Keratinocyte (primary cell): ENCODE measurements around the gene CLEC16A. TPM values are rescaled to one million over a fixed set of nuclear protein-coding genes. Genes with fewer than 3 reads are reported as not detected.

ENCODE experiments used
- DNase-seq: peaks from one replicate; pipeline ENCODE4 v3.0.0-alpha.2; 2011; ENCODE audit warnings: low read depth, missing footprints, low spot score
- FAIRE-seq: peaks from 2 replicates; lab custom pipeline; 2011; peaks lifted over from hg19 to GRCh38; lab: Jason Lieb, UNC
- H2AFZ ChIP-seq: 2 replicates; pipeline ENCODE4 v1.6.0; 2012; ENCODE audit warnings: low read length, control low read depth, inconsistent platforms; ENCODE audit not compliant: control insufficient read depth
- H3K27ac ChIP-seq: 2 replicates; pipeline ENCODE4 v1.5.1; 2011; ENCODE audit warnings: low read length; ENCODE audit not compliant: control insufficient read depth, insufficient read depth
- H3K27me3 ChIP-seq: 3 replicates; pipeline ENCODE4 v1.6.0; 2011; ENCODE audit warnings: low read length; ENCODE audit not compliant: control insufficient read depth, insufficient read depth; ENCODE audit errors: extremely low read depth
- H3K36me3 ChIP-seq, 2 experiments: 2 replicates in 1 of 2; 3 replicates in 1 of 2; pipeline ENCODE4 v1.5.1; 2011; ENCODE audit warnings: low read length in 2 of 2, mild to moderate bottlenecking in 1 of 2; ENCODE audit not compliant: control insufficient read depth in 2 of 2, insufficient read depth in 2 of 2; ENCODE audit errors: extremely low read depth in 1 of 2
- H3K4me1 ChIP-seq: 3 replicates; pipeline ENCODE4 v1.5.1; 2011; ENCODE audit warnings: low read length; ENCODE audit not compliant: control insufficient read depth, insufficient read depth; ENCODE audit errors: extremely low read depth
- H3K4me2 ChIP-seq: 3 replicates; pipeline ENCODE4 v1.6.0; 2011; ENCODE audit warnings: low read depth, low read length; ENCODE audit not compliant: control insufficient read depth, insufficient read depth; ENCODE audit errors: extremely low read depth
- H3K4me3 ChIP-seq, 3 experiments: fragments of 200-600 bp in 1 of 3; sonication (generic) in 1 of 3; 2 replicates in 2 of 3; 3 replicates in 1 of 3; pipeline ENCODE4 v1.5.1; 2011 to 2016; ENCODE audit warnings: low read length in 3 of 3, mild to moderate bottlenecking in 3 of 3, control low read depth in 2 of 3, inconsistent platforms in 1 of 3, low read depth in 1 of 3, mixed read lengths in 1 of 3, mixed run types in 1 of 3, moderate library complexity in 1 of 3; ENCODE audit not compliant: control insufficient read depth in 2 of 3, insufficient read depth in 2 of 3; ENCODE audit errors: extremely low read depth in 1 of 3
- H3K79me2 ChIP-seq: 2 replicates; pipeline ENCODE4 v1.6.0; 2012; ENCODE audit warnings: low read length; ENCODE audit not compliant: control insufficient read depth, insufficient read depth
- H3K9ac ChIP-seq: 3 replicates; pipeline ENCODE4 v1.6.0; 2011; ENCODE audit warnings: low read length; ENCODE audit not compliant: control insufficient read depth, insufficient read depth; ENCODE audit errors: extremely low read depth
- H3K9me1 ChIP-seq: 3 replicates; pipeline ENCODE4 v1.6.0; 2011; ENCODE audit warnings: low read length; ENCODE audit not compliant: control insufficient read depth, insufficient read depth; ENCODE audit errors: extremely low read depth
- H3K9me3 ChIP-seq: 2 replicates; pipeline ENCODE4 v1.5.1; 2012; ENCODE audit warnings: low read depth, low read length; ENCODE audit not compliant: control insufficient read depth
- H4K20me1 ChIP-seq: 3 replicates; pipeline ENCODE4 v1.6.0; 2011; ENCODE audit warnings: low read length; ENCODE audit not compliant: control insufficient read depth, insufficient read depth; ENCODE audit errors: extremely low read depth
- EZH2 ChIP-seq: IDR thresholded peaks from one replicate; pipeline ENCODE4 v1.6.1; 2012; ENCODE audit warnings: inconsistent platforms, mild to moderate bottlenecking, low read length, moderate library complexity
- dilution Hi-C: fragments of 300-500 bp; cut with MboI; formaldehyde crosslinking; loops from one replicate; pipeline ENCODE4 v1.7.0; 2020; ENCODE audit warnings: low sequenced_read_pairs; ENCODE audit not compliant: extremely low pct_ligation_motif_present
- polyA plus RNA-seq, 5 experiments: library from polyadenylated mRNA; depleted of rRNA in 3 of 5; stranded (reverse) in 3 of 5; stranded (forward) in 1 of 5; unstranded in 1 of 5; fragments of >200 nt; gene quantifications; 1 replicate in 1 of 5; 2 replicates in 3 of 5; 3 replicates in 1 of 5; pipeline versions ENCODE4 v1.2.1 to v1.2.3, GENCODE V29; 2011 to 2012; ENCODE audit warnings: missing spikeins in 2 of 5, low read depth in 1 of 5, low replicate concordance in 1 of 5
- TF ChIP-seq, protein P1 (sequence below), 3 experiments: IDR thresholded peaks in 1 of 3; conservative IDR thresholded peaks in 1 of 3; optimal IDR thresholded peaks in 1 of 3; 2 replicates in 2 of 3; 3 replicates in 1 of 3; pipeline versions ENCODE3 to v1.5.1; 2011; ENCODE audit warnings: low read length in 3 of 3, mild to moderate bottlenecking in 3 of 3, moderate library complexity in 2 of 3, control low read depth in 1 of 3, inconsistent platforms in 1 of 3; ENCODE audit not compliant: insufficient read depth in 2 of 3; ENCODE audit errors: extremely low read depth in 1 of 3

The CLEC16A gene
- polyA plus RNA-seq, 1 donor (not counting 4 experiments of a cell fraction or from before 2014, with no cell fraction given) = 9.5 TPM

GRCh38 chr16:10993649-10994048 lies 49.3 kb downstream of the CLEC16A start:
- no peaks in the 10 kb centered on the region for H3K79me2 ChIP-seq
- H3K9ac ChIP-seq = no peak overlapping the region
- peaks cover 11 to 21% of the 10 kb centered on the region in 2 experiments for H3K36me3 ChIP-seq
- H3K27ac ChIP-seq = peak overlapping the region; percentile 65
- no peak for FAIRE-seq
- no peak for DNase-seq
- dilution Hi-C loops = no loop called here
- H3K9me1 ChIP-seq = no peaks in the 10 kb centered on the region
- no peak overlapping the region for H2AFZ ChIP-seq
- no peaks in the 10 kb centered on the region for H4K20me1 ChIP-seq
- peaks cover 45% of the 10 kb centered on the region for H3K4me1 ChIP-seq
- no peaks in the 10 kb centered on the region for H3K27me3 ChIP-seq
- H3K4me3 ChIP-seq = no peak overlapping the region
- TF ChIP-seq, protein P1, sequence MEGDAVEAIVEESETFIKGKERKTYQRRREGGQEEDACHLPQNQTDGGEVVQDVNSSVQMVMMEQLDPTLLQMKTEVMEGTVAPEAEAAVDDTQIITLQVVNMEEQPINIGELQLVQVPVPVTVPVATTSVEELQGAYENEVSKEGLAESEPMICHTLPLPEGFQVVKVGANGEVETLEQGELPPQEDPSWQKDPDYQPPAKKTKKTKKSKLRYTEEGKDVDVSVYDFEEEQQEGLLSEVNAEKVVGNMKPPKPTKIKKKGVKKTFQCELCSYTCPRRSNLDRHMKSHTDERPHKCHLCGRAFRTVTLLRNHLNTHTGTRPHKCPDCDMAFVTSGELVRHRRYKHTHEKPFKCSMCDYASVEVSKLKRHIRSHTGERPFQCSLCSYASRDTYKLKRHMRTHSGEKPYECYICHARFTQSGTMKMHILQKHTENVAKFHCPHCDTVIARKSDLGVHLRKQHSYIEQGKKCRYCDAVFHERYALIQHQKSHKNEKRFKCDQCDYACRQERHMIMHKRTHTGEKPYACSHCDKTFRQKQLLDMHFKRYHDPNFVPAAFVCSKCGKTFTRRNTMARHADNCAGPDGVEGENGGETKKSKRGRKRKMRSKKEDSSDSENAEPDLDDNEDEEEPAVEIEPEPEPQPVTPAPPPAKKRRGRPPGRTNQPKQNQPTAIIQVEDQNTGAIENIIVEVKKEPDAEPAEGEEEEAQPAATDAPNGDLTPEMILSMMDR (optimal IDR thresholded peaks at IDR 0.05 in 1 of 3, IDR thresholded peaks at IDR 0.05 in 1 of 3, conservative IDR thresholded peaks at IDR 0.05 in 1 of 3; ENCODE audit: extremely low read depth in 1 of 3, insufficient read depth in 2 of 3, low read length in 3 of 3) = no peak
- TF ChIP-seq EZH2 = no peak
- no peak overlapping the region for H3K4me2 ChIP-seq
- H3K9me3 ChIP-seq = no peaks in the 10 kb centered on the region

GRCh38 chr16:10994571-10994970 lies 50.2 kb downstream of the CLEC16A start:
- dilution Hi-C loops = no loop called here
- no peak for FAIRE-seq
- Histone ChIP-seq H3K4me3 (no peak overlapping the region), H3K79me2 (no peaks in the 10 kb centered on the region), H2AFZ (no peak overlapping the region), H3K4me2 (no peak overlapping the region), H3K36me3 (peaks cover 11 to 15% of the 10 kb centered on the region in 2 experiments), H3K4me1 (peaks cover 45% of the 10 kb centered on the region), H3K27me3 (no peaks in the 10 kb centered on the region), H3K9me3 (no peaks in the 10 kb centered on the region), H3K27ac (no peak overlapping the region), H3K9ac (no peak overlapping the region), H3K9me1 (no peaks in the 10 kb centered on the region), H4K20me1 (no peaks in the 10 kb centered on the region)
- no peak for TF ChIP-seq EZH2
- TF ChIP-seq, protein P1 (optimal IDR thresholded peaks at IDR 0.05 in 1 of 3, IDR thresholded peaks at IDR 0.05 in 1 of 3, conservative IDR thresholded peaks at IDR 0.05 in 1 of 3; ENCODE audit: extremely low read depth in 1 of 3, insufficient read depth in 2 of 3, low read length in 3 of 3) = no peak
- DNase-seq = no peak
